NCI-H2081 treated with DMSO at 0.1 percent for 48 hours (cell line): Measurements from ENCODE around the gene ANKRD35.
"Not testable (repeated sequence)": the region's sequence is repeated elsewhere in the genome, so short reads cannot be mapped to it uniquely, and the experiment has no call there.

Experiments
- DNase-seq: peaks from one replicate; lab custom pipeline; 2025; lab: John Stamatoyannopoulos, UW

Gene ANKRD35

DNA sequence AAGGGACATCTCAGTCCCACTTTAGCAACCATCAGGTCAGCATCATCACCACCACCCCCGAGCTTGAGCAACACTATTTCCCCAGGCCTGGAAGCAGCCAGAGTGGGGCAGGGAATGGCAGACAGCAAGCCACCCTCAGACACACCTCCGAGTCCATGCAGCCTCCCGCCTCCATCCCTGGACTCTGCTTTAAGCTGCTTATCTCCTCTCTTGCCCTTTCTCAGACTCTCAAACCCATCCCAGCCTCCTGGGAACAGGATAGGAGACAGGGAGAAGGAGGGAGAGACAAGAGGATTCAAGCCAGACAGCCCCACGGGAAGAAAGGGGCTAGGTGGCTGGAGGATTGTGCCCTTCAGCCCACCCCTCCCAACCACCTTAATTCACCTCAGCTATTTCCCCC is 28.5 kb downstream of the ANKRD35 start:
- DNase-seq, result no peak

DNA sequence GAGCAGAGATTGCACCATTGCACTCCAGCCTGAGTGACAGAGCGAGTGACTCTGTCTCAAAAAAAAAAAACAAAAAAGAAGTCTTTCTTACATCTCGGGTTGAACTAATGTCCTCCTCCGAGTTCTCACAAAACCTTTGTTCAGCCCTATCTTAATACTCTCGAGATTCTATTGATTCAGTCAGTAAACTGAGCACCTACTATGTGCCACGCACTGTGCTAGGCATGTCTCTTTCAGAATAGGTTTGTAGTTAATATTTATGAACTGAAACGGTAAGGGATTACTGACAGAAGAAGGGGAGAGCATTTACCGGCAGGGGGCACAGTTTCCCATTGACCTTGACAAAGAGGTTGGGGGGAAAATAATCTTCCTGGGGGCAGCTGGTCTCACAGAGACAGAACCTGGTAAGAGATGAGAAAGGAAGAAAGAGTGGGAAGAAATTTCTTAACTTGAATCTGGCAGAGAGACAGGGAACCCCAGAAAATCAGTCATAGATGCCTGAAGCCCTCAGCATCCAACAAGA is 30.2 kb downstream of the ANKRD35 start:
- no peak for DNase-seq

DNA sequence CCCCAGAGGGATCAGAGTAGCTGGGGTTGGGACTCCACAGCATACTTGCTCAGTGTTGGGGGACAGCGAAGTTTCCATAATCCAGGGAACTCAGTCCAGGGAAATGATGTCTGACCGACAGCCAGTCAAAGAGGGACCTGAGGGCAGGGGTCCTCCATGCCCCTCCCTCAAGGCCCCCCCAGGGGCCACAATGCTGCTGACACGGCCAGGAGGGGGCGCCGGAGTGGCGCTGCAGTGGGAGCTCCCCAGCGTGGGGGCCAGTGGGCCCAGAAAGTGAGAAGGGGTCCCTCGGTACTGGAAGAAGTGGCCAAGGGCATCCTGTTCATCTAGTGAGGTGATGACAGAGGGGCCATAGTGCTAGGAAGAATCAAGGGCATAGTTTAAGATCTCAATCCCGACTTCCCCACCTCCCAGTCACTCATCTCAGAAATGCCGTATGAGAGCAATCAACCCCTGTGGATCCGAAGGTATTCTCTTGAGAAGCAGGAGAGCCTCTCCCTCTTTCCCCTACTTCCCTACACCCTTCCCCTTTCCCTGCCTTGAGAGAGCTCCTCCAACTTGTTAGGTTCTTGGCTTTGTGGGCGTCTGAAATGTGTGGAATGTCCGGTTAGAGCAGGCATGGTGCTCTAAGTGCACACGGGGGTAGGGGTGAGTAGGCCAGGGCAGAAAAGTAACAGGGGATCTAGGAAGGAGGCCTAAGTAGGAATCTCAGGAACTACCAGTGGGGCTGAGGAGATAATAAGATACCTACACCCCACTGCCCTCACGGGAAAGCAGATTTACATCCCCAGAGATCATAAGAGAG is 36.1 kb downstream of the ANKRD35 start:
- no peak for DNase-seq

DNA sequence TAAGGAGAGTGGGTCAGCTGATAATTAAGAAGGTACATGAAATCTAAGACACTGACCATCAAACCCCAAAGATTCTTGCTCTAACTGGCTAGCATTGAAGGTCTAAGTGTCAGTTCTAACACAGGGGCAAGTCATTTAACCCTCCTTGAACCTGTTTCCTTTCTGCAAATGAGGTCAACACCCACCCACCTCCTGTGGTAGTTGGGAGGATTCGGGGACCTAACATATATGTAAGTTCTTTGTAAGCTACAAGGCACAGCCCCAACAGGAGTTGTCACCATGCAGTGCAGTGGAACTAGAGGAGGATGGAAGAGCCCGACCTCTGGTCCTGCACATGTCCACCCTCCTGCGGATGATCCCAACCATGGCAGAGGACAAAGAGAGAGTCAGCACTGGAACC is 37.8 kb downstream of the ANKRD35 start:
- DNase-seq, result no peak

DNA sequence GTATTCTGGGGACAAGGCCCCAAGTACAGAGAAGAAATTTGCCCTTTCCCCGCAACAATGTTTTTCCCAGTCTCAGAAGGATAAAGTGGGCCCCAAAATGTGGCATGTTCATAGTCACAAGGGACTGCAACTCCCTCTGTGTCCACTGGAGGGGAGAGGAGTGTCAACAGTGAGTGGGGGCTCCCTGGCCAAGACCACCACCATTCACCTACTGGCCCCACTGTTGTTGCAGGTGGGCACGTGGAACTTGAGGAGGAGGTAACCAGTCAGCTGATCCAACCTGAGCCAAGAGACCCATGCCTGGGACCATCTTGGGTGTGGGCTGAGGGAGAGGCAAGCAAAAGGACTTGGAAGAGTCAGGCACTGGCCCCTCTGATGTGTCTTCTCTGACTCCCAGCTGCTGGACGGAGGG is 39.5 kb downstream of the ANKRD35 start:
- DNase-seq, result no peak

DNA sequence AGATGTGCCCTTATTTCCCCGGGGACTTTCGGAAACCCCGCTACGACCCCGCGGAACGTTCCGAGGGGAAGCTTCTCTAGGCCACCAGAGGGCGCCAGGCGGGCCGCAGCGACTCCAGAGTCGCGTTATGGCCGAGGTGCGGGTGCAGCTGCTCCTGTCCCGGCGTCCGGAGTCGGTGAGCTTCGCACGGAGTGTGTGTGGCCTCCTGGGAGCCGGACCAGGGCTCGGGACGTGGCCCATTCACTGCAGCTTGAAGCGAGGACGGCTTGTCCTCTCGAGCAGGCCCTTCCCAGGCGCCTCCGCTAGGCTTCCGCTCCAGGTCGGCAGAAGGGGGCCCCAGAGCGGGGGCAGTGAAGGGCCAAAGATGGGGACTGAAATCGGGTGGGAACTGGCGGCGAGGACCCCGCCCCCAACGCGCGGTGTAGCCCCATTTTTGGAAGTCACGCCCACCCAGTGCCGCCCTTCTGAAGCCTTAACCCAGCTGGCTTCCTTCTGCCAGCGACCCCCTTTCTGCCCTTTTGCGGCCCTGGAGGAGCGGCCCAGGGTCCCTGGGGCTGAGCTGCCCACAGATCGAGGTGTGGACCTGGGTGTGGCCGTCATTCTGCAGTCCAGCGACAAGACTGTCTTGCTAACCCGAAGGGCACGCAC is 40.0 kb downstream of the ANKRD35 start, which contains the start of gene NUDT17:
NUDT17 (plus strand) TSS at position 117 of the 648 bp plus-strand sequence; CDS start at position 128, 11 bp downstream.
- peak; percentile 61 for DNase-seq

DNA sequence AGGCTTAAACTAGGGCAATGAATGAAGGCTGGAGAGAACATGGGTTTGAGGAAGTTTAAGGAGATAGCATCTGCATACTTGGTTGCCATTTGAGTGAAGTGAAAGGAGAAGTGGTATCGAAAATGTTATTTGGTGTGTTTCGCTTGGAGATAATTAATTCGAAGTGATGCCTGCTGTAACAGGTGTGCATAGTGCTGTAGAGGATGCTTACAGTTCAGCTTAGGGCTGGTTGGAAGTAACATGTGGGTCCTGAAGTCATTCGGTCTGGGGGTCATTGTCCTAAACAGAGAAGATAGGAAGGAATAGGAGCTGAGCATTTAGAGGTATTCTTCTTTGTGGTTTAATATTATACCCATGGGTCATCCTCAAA is 40.5 kb downstream of the ANKRD35 start:
- no peak for DNase-seq

DNA sequence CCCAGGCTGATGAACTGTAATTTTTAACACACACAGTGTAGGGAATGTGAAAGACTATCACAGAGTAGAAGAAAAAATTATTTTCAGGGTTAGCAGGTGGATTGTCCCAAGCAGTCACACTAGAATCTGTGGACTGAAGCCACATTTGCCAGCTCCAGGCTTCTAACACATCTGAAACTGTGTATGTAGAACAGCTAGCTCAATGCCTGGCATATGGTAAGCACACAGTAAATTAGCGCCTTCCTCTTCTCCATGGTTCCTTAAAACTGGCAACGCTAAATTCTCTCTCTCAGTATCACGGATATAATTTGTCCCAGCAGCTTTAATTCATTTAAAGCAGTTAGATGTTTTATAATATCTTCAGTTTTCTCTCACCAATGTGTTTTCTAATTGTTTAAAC is 42.6 kb downstream of the ANKRD35 start:
- no peak for DNase-seq

DNA sequence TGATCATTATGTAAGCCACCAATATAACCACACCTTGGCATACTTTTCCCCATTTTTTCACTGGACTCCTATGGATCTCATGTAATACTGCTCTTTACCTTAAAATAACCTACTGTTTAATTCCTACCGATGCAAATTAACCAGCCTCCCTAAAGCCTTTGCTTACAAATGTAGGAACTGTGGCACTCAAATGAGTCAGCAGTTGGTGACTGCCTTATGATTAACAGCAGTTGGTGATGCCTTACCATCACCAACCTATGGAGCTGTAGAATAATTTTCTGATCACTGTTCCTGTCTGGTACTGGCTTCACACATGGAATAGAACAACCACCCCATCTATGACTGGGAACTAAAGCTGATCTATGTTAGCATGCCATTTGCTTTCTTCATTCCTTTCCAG is 48.0 kb downstream of the ANKRD35 start:
- DNase-seq, result no peak

DNA sequence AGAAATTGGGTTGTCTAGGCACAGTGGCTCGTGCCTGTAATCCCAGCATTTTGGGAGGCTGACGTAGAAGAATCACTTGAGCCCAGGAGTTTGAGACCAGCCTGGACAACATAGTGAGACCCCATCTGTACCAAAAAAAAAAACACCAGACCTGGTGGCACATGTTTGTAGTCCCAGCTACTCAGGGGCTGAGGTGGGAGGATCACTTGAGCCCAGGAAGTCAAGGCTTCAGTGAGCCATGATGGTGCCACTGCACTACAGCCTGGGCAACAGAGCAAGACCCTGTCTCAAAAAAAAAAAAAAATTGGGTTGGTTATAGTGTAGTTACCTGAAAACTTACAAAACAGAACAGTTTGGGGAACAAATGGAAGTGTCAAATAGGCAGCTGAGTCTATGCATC is 54.9 kb downstream of the ANKRD35 start:
- DNase-seq, result not testable (repeated sequence)

DNA sequence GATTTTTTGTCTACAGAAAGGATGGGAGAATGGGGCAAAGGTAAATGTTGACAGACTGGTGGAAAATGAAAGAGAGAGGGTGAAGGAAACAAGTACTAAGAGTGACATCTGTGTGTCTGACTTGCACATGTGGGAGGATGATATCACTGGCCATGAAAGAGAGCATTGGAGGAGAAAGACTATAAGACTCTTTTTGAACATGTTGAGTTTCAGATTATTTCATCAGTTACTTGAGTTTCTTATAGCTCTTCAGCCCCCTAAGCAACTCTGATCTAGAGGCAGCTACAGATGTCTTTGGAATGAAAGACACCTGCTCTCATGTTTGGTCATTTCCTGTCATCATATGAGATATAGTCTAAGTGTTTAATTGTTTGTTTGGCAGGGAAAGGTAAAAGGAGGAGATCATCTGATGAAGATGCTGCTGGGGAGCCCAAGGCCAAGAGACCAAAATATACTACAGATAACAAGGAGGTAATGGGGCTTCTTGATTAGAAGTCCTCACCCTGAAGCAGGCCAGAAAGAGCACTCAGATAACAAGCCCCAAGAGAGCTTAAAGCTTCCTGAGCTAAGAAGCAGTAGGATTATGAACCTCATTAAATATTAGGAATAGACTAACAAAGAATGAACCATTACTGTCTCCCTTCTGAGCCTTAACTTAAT is 57.2 kb downstream of the ANKRD35 start:
- no peak for DNase-seq

DNA sequence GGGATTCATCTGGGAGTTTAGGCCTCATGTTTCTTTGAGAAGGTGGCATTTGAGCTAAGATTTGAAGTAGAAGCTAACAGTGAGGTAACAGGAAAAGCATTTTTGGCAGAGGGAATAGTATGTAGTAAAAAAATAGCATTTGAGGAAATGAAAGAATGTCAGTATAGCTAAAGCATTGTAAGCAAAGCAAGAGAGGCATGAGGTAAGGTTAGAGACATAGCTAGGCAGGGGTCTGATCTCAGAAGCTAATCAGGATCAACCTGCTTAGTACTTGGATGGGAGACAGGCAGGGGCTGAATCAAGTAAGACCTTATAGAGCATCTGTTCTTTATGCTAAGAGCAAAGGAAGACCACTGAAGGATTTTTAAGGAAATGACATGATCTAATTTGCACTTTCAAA is 57.7 kb downstream of the ANKRD35 start:
- DNase-seq, result no peak

DNA sequence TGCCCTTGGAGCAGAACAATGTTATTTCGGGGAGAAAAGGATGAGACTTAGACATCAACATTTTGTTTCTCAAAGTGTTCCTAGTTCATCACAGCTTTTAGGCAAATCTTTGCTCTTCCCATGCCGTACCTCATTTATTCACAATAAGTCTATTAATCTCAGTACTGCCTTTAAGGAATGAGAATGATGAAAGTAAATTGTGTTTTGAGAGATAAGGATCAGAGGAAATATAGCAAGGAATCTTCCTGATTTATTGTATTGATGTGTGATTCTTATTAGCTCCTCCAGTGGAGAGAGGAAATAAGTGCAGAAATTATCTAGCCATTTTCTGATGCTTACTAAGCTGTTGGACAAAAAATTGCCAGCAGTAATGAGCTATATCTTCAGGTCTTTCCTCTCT is 59.6 kb downstream of the ANKRD35 start:
- DNase-seq, result no peak

DNA sequence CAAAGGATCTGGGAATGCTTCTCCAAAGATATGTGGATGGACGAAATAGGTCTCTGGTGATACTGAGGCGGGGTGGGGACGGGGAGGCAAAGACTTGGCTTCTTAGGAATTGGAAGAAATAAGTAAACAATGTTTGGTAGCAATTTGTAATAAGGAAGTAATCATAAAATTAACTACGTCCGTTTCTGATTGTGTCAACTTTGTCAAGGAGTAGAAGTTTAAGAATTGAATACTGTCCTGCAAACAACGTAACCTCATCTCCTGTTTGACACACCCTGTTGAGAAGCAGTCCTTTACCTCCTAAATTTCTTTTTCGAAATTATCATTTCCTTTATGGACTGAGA is 61.2 kb downstream of the ANKRD35 start:
- no peak for DNase-seq

DNA sequence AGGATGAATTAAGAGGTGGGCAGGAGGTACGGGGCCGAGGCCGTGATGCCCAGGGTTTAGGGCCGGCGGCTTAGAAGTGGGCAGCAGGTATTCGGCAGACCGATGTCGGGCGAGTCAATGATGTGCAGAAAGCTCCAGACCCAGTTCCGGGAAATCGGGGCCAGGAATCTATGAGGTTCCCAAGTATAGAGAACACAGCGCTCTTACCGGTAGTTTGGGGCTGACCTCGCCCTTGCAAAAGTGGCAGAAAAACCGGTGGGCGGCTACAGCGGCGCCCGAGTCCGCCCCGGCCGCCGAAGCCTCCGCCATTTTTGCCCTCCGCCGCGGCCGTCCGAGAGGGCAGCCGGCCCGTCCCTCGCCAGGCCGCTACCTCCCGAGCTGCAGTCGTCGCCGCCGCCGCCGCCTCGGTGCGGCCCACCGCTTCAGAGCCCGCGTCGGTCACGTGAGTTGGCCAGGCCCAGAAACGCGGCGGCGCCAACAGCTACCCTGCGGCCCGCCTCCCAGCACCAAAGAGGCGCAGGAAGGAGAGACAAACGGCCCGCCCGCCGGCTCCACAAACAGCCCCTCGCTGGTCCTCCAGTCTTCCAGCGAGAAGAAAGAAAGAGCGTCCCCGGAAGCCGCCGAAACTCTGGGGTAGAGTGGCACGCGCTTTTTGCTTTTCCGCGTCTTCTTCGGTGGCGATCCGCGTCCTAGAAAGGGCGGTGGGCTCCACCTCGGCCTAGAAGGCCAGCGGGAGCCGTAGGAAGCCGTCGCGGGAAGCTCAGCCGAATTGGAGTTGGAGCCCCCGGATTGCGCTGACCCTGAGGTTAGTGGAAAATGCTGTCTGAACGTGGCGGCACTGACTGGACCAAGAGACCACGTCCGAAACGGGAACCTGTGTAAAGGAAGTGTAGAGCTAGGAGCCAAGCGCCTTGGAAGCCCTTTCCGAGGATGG is 61.8 kb downstream of the ANKRD35 start, which contains the start of the genes POLR3C and RNF115:
POLR3C (plus strand) TSS at position 636 of the 934 bp plus-strand sequence. CDS start 1,577 bp downstream, outside the sequence.
RNF115 (minus strand) TSS at position 531 of the 934 bp plus-strand sequence; CDS start at position 309, 222 bp downstream.
- peak; percentile 88 for DNase-seq

DNA sequence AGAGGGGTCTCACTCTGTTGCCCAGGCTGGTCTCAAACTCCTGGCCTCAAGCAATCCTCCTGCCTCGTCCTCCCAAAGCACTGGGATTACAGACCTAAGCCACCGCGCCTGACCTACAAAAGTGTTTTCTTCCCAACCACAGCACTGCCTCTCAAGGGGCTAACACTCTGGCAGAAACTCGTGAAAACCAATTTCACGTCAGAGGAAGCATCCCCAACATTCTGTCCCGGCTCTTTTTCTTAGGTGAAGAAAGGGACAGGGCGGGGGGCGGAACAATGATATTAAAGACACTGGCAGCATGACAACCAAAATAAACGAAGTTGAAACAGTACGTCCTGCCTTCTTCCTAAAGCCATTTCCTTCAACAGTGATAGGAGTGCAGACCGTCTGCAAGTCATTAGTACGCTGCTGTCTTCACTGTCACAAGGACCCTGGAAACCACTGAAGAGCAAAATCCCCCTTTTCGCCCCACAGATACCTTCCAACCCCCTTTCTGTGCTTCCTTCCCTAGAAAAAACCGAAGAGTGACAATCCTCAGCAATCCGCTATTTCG is 62.8 kb downstream of the ANKRD35 start:
- not testable (repeated sequence) for DNase-seq

DNA sequence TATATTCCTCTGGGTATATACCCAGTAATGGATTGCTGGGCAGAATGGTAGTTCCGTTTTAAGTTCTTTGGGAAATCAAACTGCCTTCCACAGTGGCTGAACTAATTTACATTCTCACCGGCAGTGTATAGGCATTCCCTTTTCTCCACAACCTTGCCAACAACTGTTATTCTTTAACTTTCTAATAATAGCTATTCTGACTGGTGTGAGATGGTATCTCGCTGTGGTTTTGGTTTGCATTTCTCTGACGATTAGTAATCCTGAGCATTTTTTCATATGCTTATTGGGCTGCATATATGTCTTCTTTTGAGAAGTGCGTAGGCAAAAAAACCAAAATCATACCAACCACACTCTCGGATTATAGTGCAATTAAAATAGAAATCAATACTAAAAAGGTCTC is 67.6 kb downstream of the ANKRD35 start:
- not testable (repeated sequence) for DNase-seq
